SK-N-SH (cell line): ENCODE measurements around the gene SLC35C1. TPM values are rescaled to one million over a fixed set of nuclear protein-coding genes. Genes with fewer than 3 reads are reported as not detected.

Experiments used
- CTCF ChIA-PET: fragments of 300-600, 350-600 bp; formaldehyde crosslinking; extraction: SDS; loops from one replicate; lab custom pipeline; 2021; lab: Yijun Ruan, JAX
- POLR2A ChIA-PET: fragments of 350-600 bp; sonication (Branson Sonifier 250); formaldehyde crosslinking; extraction: SDS; loops from one replicate; lab custom pipeline; 2020; ENCODE audit warnings: antibody characterized with exemption, inconsistent platforms; lab: Yijun Ruan, JAX
- DNase-seq: peaks from one replicate; pipeline ENCODE4 v3.0.0; 2012
- H2AFZ ChIP-seq: fragments of 200-600 bp; sonication (generic); 2 replicates; pipeline ENCODE4 v1.8.1; 2016; ENCODE audit warnings: antibody characterized with exemption, mild to moderate bottlenecking, low read depth
- H3F3A ChIP-seq: fragments of 200-600 bp; sonication (generic); replicated peaks from 2 replicates; pipeline ENCODE3; 2016; ENCODE audit warnings: antibody characterized with exemption, mild to moderate bottlenecking; ENCODE audit not compliant: insufficient read depth
- H3K27ac ChIP-seq, 2 experiments: fragments of 200-500 bp in 1 of 2; fragments of 200-600 bp in 1 of 2; sonication (Bioruptor generic) in 1 of 2; sonication (generic), shearing (Covaris generic) in 1 of 2; 2 replicates each; pipeline versions ENCODE4 v1.5.1 to v1.6.1; 2014 to 2016; ENCODE audit warnings: low read depth in 2 of 2, inconsistent platforms in 1 of 2, low read length in 1 of 2, mild to moderate bottlenecking in 1 of 2, mixed read lengths in 1 of 2
- H3K27me3 ChIP-seq: fragments of 200-600 bp; sonication (generic), shearing (Covaris generic); 2 replicates; pipeline ENCODE4 v1.6.1; 2016; ENCODE audit warnings: mixed run types; ENCODE audit not compliant: insufficient read depth
- H3K36me3 ChIP-seq, 2 experiments: fragments of 200-500 bp in 1 of 2; fragments of 200-600 bp in 1 of 2; sonication (Bioruptor generic) in 1 of 2; sonication (generic) in 1 of 2; replicated peaks in 1 of 2; 2 replicates each; pipeline versions ENCODE3 to v1.5.1; 2014 to 2016; ENCODE audit warnings: low read length in 1 of 2, mild to moderate bottlenecking in 1 of 2; ENCODE audit not compliant: insufficient read depth in 2 of 2, control insufficient read depth in 1 of 2
- H3K4me1 ChIP-seq, 2 experiments: fragments of 200-500 bp in 1 of 2; fragments of 200-600 bp in 1 of 2; sonication (Bioruptor generic) in 1 of 2; sonication (generic), shearing (Covaris generic) in 1 of 2; 2 replicates each; pipeline versions ENCODE4 v1.5.1 to v1.6.1; 2014 to 2016; ENCODE audit warnings: low read depth in 1 of 2, low read length in 1 of 2, mixed run types in 1 of 2; ENCODE audit not compliant: insufficient read depth in 2 of 2, control insufficient read depth in 1 of 2
- H3K4me2 ChIP-seq: fragments of 200-600 bp; sonication (generic), shearing (Covaris generic); 2 replicates; pipeline ENCODE4 v1.6.1; 2017; ENCODE audit warnings: mixed run types
- H3K4me3 ChIP-seq, 2 experiments: fragments of 200-500 bp in 1 of 2; fragments of 200-600 bp in 1 of 2; sonication (Bioruptor generic) in 1 of 2; sonication (generic), shearing (Covaris generic) in 1 of 2; 2 replicates each; pipeline versions ENCODE4 v1.5.1 to v1.8.1; 2014 to 2016; ENCODE audit warnings: low read depth in 2 of 2, inconsistent platforms in 1 of 2, low read length in 1 of 2, mild to moderate bottlenecking in 1 of 2, mixed read lengths in 1 of 2, moderate library complexity in 1 of 2
- H3K79me2 ChIP-seq: fragments of 200-600 bp; sonication (generic); 2 replicates; pipeline ENCODE4 v1.8.1; 2017; ENCODE audit warnings: mild to moderate bottlenecking; ENCODE audit not compliant: insufficient read depth
- H3K9ac ChIP-seq: fragments of 200-600 bp; sonication (generic); 2 replicates; pipeline ENCODE4 v1.6.1; 2017; ENCODE audit warnings: mixed run types
- H3K9me2 ChIP-seq: fragments of 200-600 bp; sonication (generic); 2 replicates; pipeline ENCODE4 v1.6.1; 2017; ENCODE audit warnings: mixed run types
- H3K9me3 ChIP-seq: fragments of 200-600 bp; sonication (generic); 2 replicates; pipeline ENCODE4 v1.6.1; 2017; ENCODE audit warnings: mixed run types, mild to moderate bottlenecking, moderate library complexity
- H4K20me1 ChIP-seq: fragments of 200-600 bp; sonication (generic); 2 replicates; pipeline ENCODE4 v1.6.1; 2017; ENCODE audit warnings: mild to moderate bottlenecking, mixed run types; ENCODE audit not compliant: insufficient read depth
- CHD2 ChIP-seq: fragments of 150-350 bp; IDR thresholded peaks from 2 replicates; pipeline ENCODE4 v1.6.1; 2018; ENCODE audit warnings: low read length; ENCODE audit not compliant: partially characterized antibody
- CTCF ChIP-seq: fragments of 200-600 bp; sonication (generic); IDR thresholded peaks from 2 replicates; pipeline ENCODE4 v1.6.1; 2017; ENCODE audit warnings: antibody characterized with exemption, mild to moderate bottlenecking, moderate library complexity
- ELF1 ChIP-seq: IDR thresholded peaks from 2 replicates; pipeline ENCODE4 v1.4.0; 2012
- EZH2phosphoT487 ChIP-seq: fragments of 200-600 bp; sonication (generic); IDR thresholded peaks from 2 replicates; pipeline ENCODE4 v1.6.1; 2017; ENCODE audit warnings: low read depth, mixed run types, mild to moderate bottlenecking, antibody characterized with exemption, moderate library complexity, borderline replicate concordance
- GATA2 ChIP-seq: sonication (generic); formaldehyde crosslinking; IDR thresholded peaks from 2 replicates; pipeline ENCODE4 v1.5.0; 2020; ENCODE audit warnings: mild to moderate bottlenecking, missing genetic modification reagents
- IRF3 ChIP-seq: fragments of 150-350 bp; IDR thresholded peaks from 2 replicates; pipeline ENCODE4 v1.6.1; 2016; ENCODE audit warnings: mild to moderate bottlenecking, low read depth, low read length
- JUND ChIP-seq: IDR thresholded peaks from 2 replicates; pipeline ENCODE4 v1.4.0; 2012
- MXI1 ChIP-seq: IDR thresholded peaks from 2 replicates; pipeline ENCODE4 v1.6.1; 2012; ENCODE audit warnings: mild to moderate bottlenecking, low read depth, low read length, improper control_type of control experiment
- NFIC ChIP-seq: IDR thresholded peaks from 2 replicates; pipeline ENCODE4 v1.4.0; 2012; ENCODE audit warnings: borderline replicate concordance
- NRF1 ChIP-seq: IDR thresholded peaks from 2 replicates; pipeline ENCODE4 v1.6.1; 2012; ENCODE audit warnings: low read depth, mild to moderate bottlenecking, low read length
- PBX3 ChIP-seq: IDR thresholded peaks from 2 replicates; pipeline ENCODE4; 2012
- RAD21 ChIP-seq: IDR thresholded peaks from 2 replicates; pipeline ENCODE4 v1.6.1; 2012; ENCODE audit warnings: mild to moderate bottlenecking, low read length
- RCOR1 ChIP-seq: fragments of 150-350 bp; IDR thresholded peaks from 2 replicates; pipeline ENCODE4 v1.6.1; 2017; ENCODE audit warnings: antibody characterized with exemption, low read length
- REST ChIP-seq: IDR thresholded peaks from 2 replicates; pipeline ENCODE4 v1.6.1; 2012; ENCODE audit warnings: mild to moderate bottlenecking, low read depth, low read length, moderate library complexity
- RFX5 ChIP-seq: IDR thresholded peaks from 2 replicates; pipeline ENCODE4 v1.6.1; 2012; ENCODE audit warnings: mild to moderate bottlenecking, improper control_type of control experiment, low read length
- SIN3A ChIP-seq: IDR thresholded peaks from 2 replicates; pipeline ENCODE4 v1.6.1; 2012; ENCODE audit warnings: low read depth, mild to moderate bottlenecking, low read length, moderate library complexity, borderline replicate concordance
- SMC3 ChIP-seq: IDR thresholded peaks from 2 replicates; pipeline ENCODE4 v1.6.1; 2012; ENCODE audit warnings: low read depth, low read length, improper control_type of control experiment
- TEAD4 ChIP-seq: IDR thresholded peaks from 2 replicates; pipeline ENCODE4 v1.4.0; 2012; ENCODE audit warnings: mild to moderate bottlenecking, borderline replicate concordance; ENCODE audit not compliant: insufficient read depth
- WGBS: methylation state at CpG from one replicate; pipeline ENCODE4 v1.1.6; 2017; ENCODE audit warnings: low lambda C conversion rate; 5-methylcytosine and 5-hydroxymethylcytosine counted together
- polyA plus RNA-seq, 3 experiments: library from polyadenylated mRNA; depleted of rRNA; stranded (reverse); fragments of >200 nt; gene quantifications; 2 replicates each; pipeline ENCODE4 v1.2.3, GENCODE V29; 2012

Gene SLC35C1
- polyA plus RNA-seq, 1 of the 3 experiments (the other 2 are of a cell fraction): 6.2 TPM

- peak overlapping the region; percentile 48 to 95; a peak in 3 of 4 replicates for H3K27ac ChIP-seq
Measured at GRCh38 chr11:45855308-45855707, 50.4 kb downstream of the SLC35C1 start.

More at GRCh38 chr11:45855308-45855707, 50.4 kb downstream of the SLC35C1 start:
- no peak for TF ChIP-seq CTCF
- no peak for TF ChIP-seq RAD21
- TF ChIP-seq NRF1: no peak
- no peak for TF ChIP-seq SMC3
- TF ChIP-seq NFIC: no peak
- no peak for TF ChIP-seq SIN3A
- no peak for TF ChIP-seq CHD2
- TF ChIP-seq IRF3: no peak
- no peak for TF ChIP-seq TEAD4
- TF ChIP-seq REST: no peak
- TF ChIP-seq ELF1: no peak
- TF ChIP-seq RCOR1: no peak
- no peak for TF ChIP-seq GATA2 (CRISPR knock-in tag)
- TF ChIP-seq EZH2phosphoT487: no peak
- TF ChIP-seq MXI1: no peak
- TF ChIP-seq RFX5: no peak
- TF ChIP-seq JUND: no peak
- TF ChIP-seq PBX3: no peak
- Histone ChIP-seq H3K4me2 (no peak overlapping the region), H3K36me3 (peaks cover 6% of the 10 kb centered on the region in 2 experiments), H3F3A (peaks cover 15% of the 10 kb centered on the region), H3K9me3 (no peaks in the 10 kb centered on the region), H3K9me2 (no peaks in the 10 kb centered on the region), H3K4me1 (peaks cover 43 to 54% of the 10 kb centered on the region in 2 experiments), H3K79me2 (peaks cover 48% of the 10 kb centered on the region), H3K9ac (no peak overlapping the region), H2AFZ (no peak overlapping the region), H3K27me3 (no peaks in the 10 kb centered on the region), H3K4me3 (no peak overlapping the region), H4K20me1 (peaks cover 39% of the 10 kb centered on the region)
- no peak for DNase-seq
- WGBS: 80% methylated on average over 5 of the region's 5 CpGs
- POLR2A ChIA-PET: no interaction called here
- CTCF ChIA-PET: interaction anchor here (0.9 to 3.8 kb wide), 3 partner anchors 12 to 109 kb away, joined by 4 to 19 read pairs (median 19); no protein-coding TSS in a partner anchor
